GM23338 (cell line): ENCODE data around the gene TCERG1L. TPM values are rescaled to one million over a fixed set of nuclear protein-coding genes. Genes with fewer than 3 reads are reported as not detected.

ENCODE experiments used
- ATAC-seq: fragments of 200-7000 bp; cut with Tn5 transposase; 3 replicates; pipeline ENCODE4 v1.9.1; 2020
- DNase-seq: peaks from one replicate; pipeline ENCODE4 v3.0.0-alpha.2; 2015; ENCODE audit warnings: low spot score
- H2AFZ ChIP-seq: fragments of 200-600 bp; sonication (generic); 2 replicates; pipeline ENCODE4 v1.8.0; 2016; ENCODE audit warnings: antibody characterized with exemption, mild to moderate bottlenecking, moderate library complexity
- H3F3A ChIP-seq: fragments of 200-600 bp; sonication (generic); replicated peaks from 2 replicates; pipeline ENCODE4 v1.8.0; 2017; ENCODE audit warnings: antibody characterized with exemption, mixed run types, low read depth
- H3K27ac ChIP-seq: fragments of 200-600 bp; sonication (generic); 2 replicates; pipeline ENCODE4 v1.6.1; 2016; ENCODE audit warnings: low read depth
- H3K27me3 ChIP-seq: fragments of 200-600 bp; sonication (generic); 2 replicates; pipeline ENCODE4 v1.8.0; 2016; ENCODE audit warnings: mild to moderate bottlenecking, mixed run types, moderate library complexity; ENCODE audit not compliant: insufficient read depth
- H3K36me3 ChIP-seq: fragments of 200-600 bp; sonication (generic); 2 replicates; pipeline ENCODE4 v1.8.0; 2016; ENCODE audit warnings: mild to moderate bottlenecking; ENCODE audit not compliant: insufficient read depth
- H3K4me1 ChIP-seq: fragments of 200-600 bp; sonication (generic); 2 replicates; pipeline ENCODE4 v1.8.0; 2016; ENCODE audit warnings: mild to moderate bottlenecking, moderate library complexity; ENCODE audit not compliant: insufficient read depth
- H3K4me2 ChIP-seq: fragments of 200-600 bp; sonication (generic); 2 replicates; pipeline ENCODE4 v1.7.1; 2017; ENCODE audit warnings: mixed run types
- H3K4me3 ChIP-seq: fragments of 200-600 bp; sonication (generic); 2 replicates; pipeline ENCODE4 v1.6.1; 2016; ENCODE audit warnings: mixed run types
- H3K79me2 ChIP-seq: fragments of 200-600 bp; sonication (generic); replicated peaks from 2 replicates; pipeline ENCODE4 v1.8.0; 2017; ENCODE audit warnings: mild to moderate bottlenecking; ENCODE audit not compliant: insufficient read depth
- H3K9me2 ChIP-seq: fragments of 200-600 bp; sonication (generic); 2 replicates; pipeline ENCODE4 v1.8.0; 2017; ENCODE audit not compliant: insufficient read depth
- H4K20me1 ChIP-seq: fragments of 200-600 bp; sonication (generic); replicated peaks from 2 replicates; pipeline ENCODE4 v1.8.0; 2017; ENCODE audit warnings: mild to moderate bottlenecking; ENCODE audit not compliant: insufficient read depth
- H3K27ac Mint-ChIP-seq: 2 replicates; pipeline ENCODE4 v1.8.0; 2020; ENCODE audit warnings: inconsistent platforms, mild to moderate bottlenecking, moderate library complexity, mixed read lengths
- H3K27me3 Mint-ChIP-seq: 3 replicates; pipeline ENCODE4 v1.8.0; 2022; ENCODE audit warnings: low read depth, mild to moderate bottlenecking, moderate library complexity, mixed read lengths, inconsistent platforms; ENCODE audit not compliant: insufficient read depth, poor library complexity
- H3K36me3 Mint-ChIP-seq: 3 replicates; pipeline ENCODE4 v1.8.0; 2021; ENCODE audit warnings: low read depth, mild to moderate bottlenecking, inconsistent platforms, moderate library complexity, mixed read lengths
- H3K4me1 Mint-ChIP-seq: 3 replicates; pipeline ENCODE4 v1.8.0; 2020; ENCODE audit warnings: mild to moderate bottlenecking, inconsistent platforms, mixed read lengths
- H3K4me3 Mint-ChIP-seq: 3 replicates; pipeline ENCODE4 v1.8.0; 2021; ENCODE audit warnings: moderate library complexity, mild to moderate bottlenecking, inconsistent platforms, mixed read lengths
- H3K9me3 Mint-ChIP-seq: 3 replicates; pipeline ENCODE4 v1.8.0; 2020; ENCODE audit warnings: moderate library complexity, mild to moderate bottlenecking, inconsistent platforms, mixed read lengths
- CREB1 ChIP-seq: fragments of 250-450 bp; sonication (Bioruptor Pico); IDR thresholded peaks from 2 replicates; pipeline ENCODE4 v1.5.0; 2020; ENCODE audit warnings: low read depth, mild to moderate bottlenecking, moderate library complexity
- EZH2 ChIP-seq: fragments of 200-600 bp; sonication (generic); IDR thresholded peaks from one replicate; pipeline ENCODE4 v1.8.0; 2017; ENCODE audit warnings: antibody characterized with exemption, mild to moderate bottlenecking, low read depth; ENCODE audit not compliant: unreplicated experiment
- NANOG ChIP-seq: IDR thresholded peaks from 2 replicates; pipeline ENCODE4 v1.6.1; 2016; ENCODE audit warnings: antibody characterized with exemption, borderline replicate concordance
- POLR2AphosphoS5 ChIP-seq: IDR thresholded peaks from 2 replicates; pipeline ENCODE4 v1.6.1; 2016; ENCODE audit warnings: antibody characterized with exemption, low read depth
- ZNF114 ChIP-seq: fragments of 250-450 bp; sonication (Bioruptor Pico); IDR thresholded peaks from 2 replicates; pipeline ENCODE4 v1.5.0; 2020; ENCODE audit warnings: mild to moderate bottlenecking, moderate library complexity
- ZNF331 ChIP-seq: fragments of 250-450 bp; sonication (Bioruptor Pico); IDR thresholded peaks from 2 replicates; pipeline ENCODE4 v1.5.0; 2020; ENCODE audit warnings: low read depth, mild to moderate bottlenecking, moderate library complexity
- ZNF462 ChIP-seq: fragments of 250-450 bp; sonication (Bioruptor Pico); IDR thresholded peaks from 2 replicates; pipeline ENCODE4 v1.5.0; 2020; ENCODE audit warnings: mild to moderate bottlenecking, moderate library complexity
- polyA plus RNA-seq: library from polyadenylated mRNA; unstranded; fragments of >200 nt; fragmentation: Nextera tagmentation; extraction: Ambion mirVana; gene quantifications from 2 replicates; pipeline ENCODE4 v1.2.1, GENCODE V29; 2016
- total RNA-seq: library from RNA; depleted of rRNA; stranded (reverse); fragments of >200 nt; shearing (Covaris generic); gene quantifications from 2 replicates; pipeline ENCODE4 v1.2.3, GENCODE V29; 2014
- TF ChIP-seq, protein P1 (sequence below): IDR thresholded peaks from 2 replicates; pipeline ENCODE4 v1.6.1; 2016; ENCODE audit warnings: antibody characterized with exemption

Gene TCERG1L
- total and polyA plus RNA-seq, 2 experiments from 2014 or later, result 3.9 to 5.5 TPM

DNA sequence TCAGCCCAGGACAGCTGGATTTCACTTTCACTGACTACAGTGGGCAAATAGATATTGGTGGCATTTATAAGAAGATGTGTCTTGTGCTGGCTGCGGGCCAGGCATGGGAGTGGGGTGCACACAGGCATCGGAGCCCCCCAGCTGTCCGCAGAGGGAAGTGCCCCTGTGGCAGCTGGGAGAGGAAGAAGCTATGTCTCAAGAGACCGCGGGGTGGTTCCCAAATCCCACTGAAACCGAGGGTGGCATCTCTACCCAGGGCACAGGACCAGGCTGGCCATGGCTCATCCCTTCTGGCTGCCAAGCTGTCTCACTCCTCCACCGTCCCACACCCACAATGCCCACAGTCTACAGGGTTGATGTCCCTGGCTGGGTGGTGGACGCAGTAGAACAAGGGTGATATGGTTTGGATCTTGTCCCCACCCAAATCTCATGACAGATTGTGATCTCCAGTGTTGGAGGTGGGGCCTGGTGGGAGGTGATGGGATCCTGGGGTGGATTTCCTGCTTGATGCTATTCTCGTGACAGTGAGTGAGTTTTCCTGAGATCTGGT is 94.8 kb downstream of the TCERG1L start:
- H3K4me1 Mint-ChIP-seq, result no peaks in the 10 kb centered on the region
- no peaks in the 10 kb centered on the region for H3K27me3 Mint-ChIP-seq
- no peak overlapping the region for H3K27ac Mint-ChIP-seq

More for the DNA sequence above, 94.8 kb downstream of the TCERG1L start:
- no peak overlapping the region for H3K4me3 Mint-ChIP-seq
- no peaks in the 10 kb centered on the region for H3K27me3 ChIP-seq
- no peak for DNase-seq
- no peaks in the 10 kb centered on the region for H3K4me1 ChIP-seq
- H3F3A ChIP-seq, result no peaks in the 10 kb centered on the region
- peaks cover 93% of the 10 kb centered on the region for H3K9me3 Mint-ChIP-seq
- H3K36me3 ChIP-seq, result no peaks in the 10 kb centered on the region
- no peak overlapping the region for H3K4me2 ChIP-seq
- peaks cover 25% of the 10 kb centered on the region; the same call in 2 of the 3 replicates for H3K36me3 Mint-ChIP-seq
- H3K9me2 ChIP-seq, result no peaks in the 10 kb centered on the region
- H3K79me2 ChIP-seq, result no peaks in the 10 kb centered on the region
- no peak overlapping the region for H2AFZ ChIP-seq
- no peak overlapping the region for H3K4me3 ChIP-seq
- no peak for ATAC-seq
- no peak for TF ChIP-seq ZNF462 (CRISPR knock-in tag)
- TF ChIP-seq NANOG, result no peak
- no peak for TF ChIP-seq ZNF331 (CRISPR knock-in tag)
- TF ChIP-seq, protein P1, sequence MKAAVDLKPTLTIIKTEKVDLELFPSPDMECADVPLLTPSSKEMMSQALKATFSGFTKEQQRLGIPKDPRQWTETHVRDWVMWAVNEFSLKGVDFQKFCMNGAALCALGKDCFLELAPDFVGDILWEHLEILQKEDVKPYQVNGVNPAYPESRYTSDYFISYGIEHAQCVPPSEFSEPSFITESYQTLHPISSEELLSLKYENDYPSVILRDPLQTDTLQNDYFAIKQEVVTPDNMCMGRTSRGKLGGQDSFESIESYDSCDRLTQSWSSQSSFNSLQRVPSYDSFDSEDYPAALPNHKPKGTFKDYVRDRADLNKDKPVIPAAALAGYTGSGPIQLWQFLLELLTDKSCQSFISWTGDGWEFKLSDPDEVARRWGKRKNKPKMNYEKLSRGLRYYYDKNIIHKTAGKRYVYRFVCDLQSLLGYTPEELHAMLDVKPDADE, result no peak
- TF ChIP-seq CREB1 (CRISPR knock-in tag), result no peak
- no peak for TF ChIP-seq EZH2
- no peak for TF ChIP-seq POLR2AphosphoS5
- TF ChIP-seq ZNF114, result no peak
- no peak overlapping the region for H3K27ac ChIP-seq
- H4K20me1 ChIP-seq, result no peaks in the 10 kb centered on the region
